Measurements from ENCODE around the gene WDR1. TPM values are rescaled to one million over a fixed set of nuclear protein-coding genes. Genes with fewer than 3 reads are reported as not detected.

WDR1 gene
- total and polyA plus RNA-seq, 8 donors: 30.0 to 102 (median 57.7) TPM

DNA sequence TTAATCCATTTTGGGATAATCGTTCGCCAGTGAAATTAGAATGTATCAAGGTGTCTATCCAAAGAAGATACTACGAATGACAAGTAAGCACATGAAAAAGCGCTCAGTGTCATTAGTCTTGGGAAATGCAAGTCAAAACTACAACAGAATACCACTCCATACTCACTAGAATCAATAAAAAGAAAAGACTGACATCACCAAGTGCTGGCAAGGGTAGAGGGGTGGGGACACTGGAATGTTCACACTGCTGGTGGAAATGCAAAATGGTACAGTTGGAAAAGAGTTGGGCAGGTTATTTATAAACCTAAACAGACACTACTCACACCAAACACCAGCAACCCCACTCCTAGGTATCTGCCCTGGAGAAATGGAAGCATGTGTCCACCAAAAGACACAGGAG lies 11.2 kb downstream of the WDR1 start:
- no peak overlapping the region for H3K27ac ChIP-seq
- H3K9me3 ChIP-seq: no peaks in the 10 kb centered on the region
- H3K4me1 ChIP-seq: no peaks in the 10 kb centered on the region
- WGBS, 2 donors: 94 to 100% methylated on average over 4 of the region's 4 CpGs
- no peak for ATAC-seq
- no peak for FAIRE-seq
- TF ChIP-seq, protein P1, sequence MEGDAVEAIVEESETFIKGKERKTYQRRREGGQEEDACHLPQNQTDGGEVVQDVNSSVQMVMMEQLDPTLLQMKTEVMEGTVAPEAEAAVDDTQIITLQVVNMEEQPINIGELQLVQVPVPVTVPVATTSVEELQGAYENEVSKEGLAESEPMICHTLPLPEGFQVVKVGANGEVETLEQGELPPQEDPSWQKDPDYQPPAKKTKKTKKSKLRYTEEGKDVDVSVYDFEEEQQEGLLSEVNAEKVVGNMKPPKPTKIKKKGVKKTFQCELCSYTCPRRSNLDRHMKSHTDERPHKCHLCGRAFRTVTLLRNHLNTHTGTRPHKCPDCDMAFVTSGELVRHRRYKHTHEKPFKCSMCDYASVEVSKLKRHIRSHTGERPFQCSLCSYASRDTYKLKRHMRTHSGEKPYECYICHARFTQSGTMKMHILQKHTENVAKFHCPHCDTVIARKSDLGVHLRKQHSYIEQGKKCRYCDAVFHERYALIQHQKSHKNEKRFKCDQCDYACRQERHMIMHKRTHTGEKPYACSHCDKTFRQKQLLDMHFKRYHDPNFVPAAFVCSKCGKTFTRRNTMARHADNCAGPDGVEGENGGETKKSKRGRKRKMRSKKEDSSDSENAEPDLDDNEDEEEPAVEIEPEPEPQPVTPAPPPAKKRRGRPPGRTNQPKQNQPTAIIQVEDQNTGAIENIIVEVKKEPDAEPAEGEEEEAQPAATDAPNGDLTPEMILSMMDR (IDR thresholded peaks at IDR 0.05): no peak
- no peaks in the 10 kb centered on the region for H3K36me3 ChIP-seq
- no peak overlapping the region for H3K4me3 ChIP-seq
- intact Hi-C loops (cut with DNase I): no loop called here
- no peaks in the 10 kb centered on the region for H3K27me3 ChIP-seq
- no peak for DNase-seq

DNA sequence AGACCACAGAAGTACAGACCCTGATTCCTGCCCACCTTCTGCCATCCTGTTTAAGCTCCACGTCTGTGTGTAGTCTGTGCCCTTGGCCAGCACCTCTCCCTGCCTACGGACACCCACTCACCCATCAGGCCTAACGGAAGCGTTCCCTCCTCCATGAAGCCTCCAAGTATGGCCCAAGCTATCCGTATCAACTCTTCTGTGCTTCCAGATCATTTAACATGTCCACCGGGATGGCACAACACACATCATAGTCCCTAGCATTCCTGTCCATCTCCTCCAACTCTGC lies 11.7 kb downstream of the WDR1 start:
- TF ChIP-seq, protein P1 (IDR thresholded peaks at IDR 0.05): no peak
- Histone ChIP-seq H3K36me3 (no peaks in the 10 kb centered on the region), H3K4me3 (no peak overlapping the region), H3K27me3 (no peaks in the 10 kb centered on the region), H3K9me3 (no peaks in the 10 kb centered on the region), H3K27ac (no peak overlapping the region), H3K4me1 (no peaks in the 10 kb centered on the region)
- 87 to 93% methylated on average over 6 of the region's 6 CpGs for WGBS, 2 donors
- FAIRE-seq (no peak), ATAC-seq (no peak), DNase-seq (no peak)
- intact Hi-C loops (cut with DNase I): no loop called here

DNA sequence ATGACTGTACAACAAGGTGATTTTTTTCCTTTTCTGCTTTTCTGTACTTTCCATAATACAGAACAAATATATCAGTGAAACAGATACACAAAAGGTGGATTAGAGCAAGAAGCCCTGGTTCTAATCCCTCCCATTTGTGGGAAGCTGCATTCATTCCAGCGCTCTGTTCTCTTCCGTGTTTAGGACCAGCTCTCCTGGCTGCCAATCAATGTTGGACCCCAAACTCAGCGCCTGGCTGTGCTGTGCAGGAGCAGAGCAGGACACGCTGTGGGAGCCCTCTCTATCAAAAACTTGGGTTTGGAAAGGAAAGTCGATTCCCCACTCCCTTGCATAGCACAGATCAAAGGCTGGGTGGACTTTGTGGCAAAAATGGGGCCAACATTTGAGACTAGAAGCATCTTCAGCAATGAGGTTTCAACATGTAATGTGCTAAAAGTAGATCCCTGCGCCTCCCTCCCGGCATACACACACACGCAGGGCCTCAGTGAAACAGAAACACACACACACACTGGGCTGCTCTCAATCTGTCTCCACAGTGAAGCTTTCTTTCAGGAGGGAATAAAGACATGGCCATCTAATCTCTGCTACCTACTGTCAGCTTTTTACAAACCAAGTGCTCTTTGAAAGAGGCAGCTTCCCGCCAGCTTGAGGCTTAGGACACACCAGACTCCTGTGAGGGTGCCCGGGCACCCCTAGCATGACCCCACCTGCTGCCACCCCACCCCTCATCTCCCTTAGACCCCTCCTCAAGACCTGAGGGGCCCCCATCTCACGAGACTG lies 12.2 kb downstream of the WDR1 start:
- H3K4me3 ChIP-seq: no peak overlapping the region
- 85 to 93% methylated on average over 11 of the region's 11 CpGs for WGBS, 2 donors
- FAIRE-seq: no peak

DNA sequence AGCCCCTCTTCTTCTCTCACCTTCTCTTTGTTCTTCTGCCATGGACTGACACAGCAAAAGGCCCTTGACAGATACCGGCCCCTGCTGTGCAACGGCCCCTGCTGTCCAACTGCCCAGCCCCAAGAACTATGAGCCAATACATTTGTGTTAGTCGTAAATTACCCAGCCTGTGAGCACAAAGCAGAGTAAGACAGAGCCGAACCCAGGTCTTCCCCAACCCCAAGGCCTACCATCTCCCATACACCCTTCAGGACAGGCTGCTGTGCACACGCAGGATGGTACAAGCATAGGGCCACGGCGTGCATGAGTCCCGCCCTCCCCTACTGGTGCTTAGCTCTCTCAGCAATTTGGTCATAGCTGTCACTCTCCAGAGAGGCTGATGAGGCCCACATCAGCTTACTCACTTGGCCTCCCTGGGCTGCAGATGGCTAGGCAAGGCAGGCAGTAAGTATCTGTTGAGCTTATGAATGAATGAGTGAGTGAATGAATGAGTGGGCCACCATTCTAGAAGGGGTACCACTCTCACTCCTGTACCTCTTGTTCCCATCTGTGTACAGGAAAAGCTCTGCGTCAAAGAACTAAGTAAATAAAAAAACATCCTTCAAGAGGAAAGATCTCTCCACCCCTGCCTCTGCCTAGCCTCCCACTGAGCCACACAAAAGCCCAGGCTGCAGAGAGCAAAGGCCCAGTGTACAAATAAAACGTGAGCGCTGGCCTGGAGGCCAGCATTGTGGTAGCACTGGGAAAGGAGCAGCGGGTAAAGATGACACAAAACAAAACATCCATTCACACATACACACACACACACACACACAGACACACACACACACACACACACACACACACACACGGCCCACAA lies 13.9 kb downstream of the WDR1 start:
- no peak overlapping the region for H3K27ac ChIP-seq

More for the DNA sequence above, 12.2 kb downstream of the WDR1 start:
- Histone ChIP-seq H3K9me3 (no peaks in the 10 kb centered on the region), H3K36me3 (peaks cover 0 to 3% (median 0%) of the 10 kb centered on the region in 3 donors), H3K27ac (no peak overlapping the region), H3K27me3 (no peaks in the 10 kb centered on the region), H3K4me1 (no peaks in the 10 kb centered on the region)
- DNase-seq (peak in 1 of 6 donors; percentile 29), ATAC-seq (no peak)
- TF ChIP-seq, protein P1 (IDR thresholded peaks at IDR 0.05): no peak
- intact Hi-C loops (cut with DNase I): no loop called here

More for the DNA sequence above, 13.9 kb downstream of the WDR1 start:
- peak in 1 of 6 donors; percentile 25 for DNase-seq
- WGBS, 2 donors: 81 to 87% methylated on average over 13 of the region's 13 CpGs
- H3K36me3 ChIP-seq: peaks cover 0 to 20% (median 3%) of the 10 kb centered on the region in 3 donors
- no peak for ATAC-seq
- no peaks in the 10 kb centered on the region for H3K27me3 ChIP-seq
- intact Hi-C loops (cut with DNase I): no loop called here
- no peaks in the 10 kb centered on the region for H3K4me1 ChIP-seq
- H3K4me3 ChIP-seq: no peak overlapping the region
- no peak for FAIRE-seq
- H3K9me3 ChIP-seq: no peaks in the 10 kb centered on the region
- TF ChIP-seq, protein P1 (IDR thresholded peaks at IDR 0.05): no peak
